ENCODE data around the gene NTRK2.

GRCh38 chr9:84866396-84867175 lies 197.1 kb downstream of the NTRK2 start:
- TF ChIP-seq POLR2A (IDR thresholded peaks at IDR 0.05; ENCODE audit: low read depth, low read length) = no peak
- TF ChIP-seq POLR2AphosphoS5 (IDR thresholded peaks at IDR 0.05; ENCODE audit: low read depth, low read length) = no peak
- no peak for TF ChIP-seq TAF1 (IDR thresholded peaks at IDR 0.05; ENCODE audit: low read depth, low read length)

Data from GM12891 (cell line).